ENCODE data around the gene RELL2. TPM values are rescaled to one million over a fixed set of nuclear protein-coding genes. Genes with fewer than 3 reads are reported as not detected.
A peak's percentile ranks its signal among the peaks of the same experiment; 100 is the strongest.
"Not testable (repeated sequence)": the region's sequence is repeated elsewhere in the genome, so short reads cannot be mapped to it uniquely, and the experiment has no call there.

The RELL2 gene
- total RNA-seq, 1 donor from 2014 or later = 19.3 TPM

DNA sequence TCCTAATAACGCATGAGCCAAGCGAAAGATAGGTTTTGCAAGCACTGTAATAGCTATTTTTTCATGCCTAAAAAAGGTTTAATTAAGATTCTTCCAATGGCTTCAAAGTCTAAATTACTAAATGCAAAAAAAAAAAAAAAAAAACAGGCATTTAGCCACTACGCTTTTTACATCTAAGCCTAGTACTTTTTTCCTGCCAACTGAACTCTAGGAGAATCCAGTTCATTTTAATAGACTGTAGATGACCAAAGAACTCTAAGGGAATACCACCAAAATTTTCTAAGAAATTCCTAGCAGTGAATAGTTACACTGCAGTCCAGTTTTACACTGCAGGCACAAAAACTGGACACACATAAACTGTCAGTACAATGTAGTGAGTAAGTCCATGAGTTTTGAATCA is 27.8 kb upstream of the RELL2 start:
- intact Hi-C loops (cut with micrococcal nuclease) = no loop called here
- DNase-seq (ENCODE audit: low spot score) = no peak
- H3K36me3 Mint-ChIP-seq (ENCODE audit: low read depth) = peaks cover 30% of the 10 kb centered on the region
- no peaks in the 10 kb centered on the region for H3K27me3 Mint-ChIP-seq (ENCODE audit: insufficient read depth)
- H3K9me3 Mint-ChIP-seq = no peaks in the 10 kb centered on the region
- H3K4me3 Mint-ChIP-seq = no peak overlapping the region
- H3K4me1 Mint-ChIP-seq (ENCODE audit: low read depth) = peaks cover 84% of the 10 kb centered on the region
- no peak overlapping the region for H3K27ac Mint-ChIP-seq

- not testable (repeated sequence) for DNase-seq (ENCODE audit: low spot score); H3K27me3 Mint-ChIP-seq (ENCODE audit: insufficient read depth); H3K9me3 Mint-ChIP-seq
- H3K4me3 Mint-ChIP-seq = peak overlapping the region; percentile 37
- H3K27ac Mint-ChIP-seq = peak overlapping the region; percentile 32
- H3K36me3 Mint-ChIP-seq (ENCODE audit: low read depth) = peaks cover 30% of the 10 kb centered on the region
- H3K4me1 Mint-ChIP-seq (ENCODE audit: low read depth) = peaks cover 83% of the 10 kb centered on the region
- intact Hi-C loops (cut with micrococcal nuclease) = loop anchor here (10.0 kb wide), 2 partner anchors 1045 to 1205 kb away; partner anchors contain the start of genes ANKHD1, APBB3 and SLC35A4
Observed at GRCh38 chr5:141609921-141610320, 26.9 kb upstream of the RELL2 start.

- intact Hi-C loops (cut with micrococcal nuclease) = loop anchor here (10.0 kb wide), 2 partner anchors 1046 to 1206 kb away; partner anchors contain the start of genes ANKHD1, APBB3 and SLC35A4
- DNase-seq (ENCODE audit: low spot score) = no peak
- Mint-ChIP-seq H3K36me3 (ENCODE audit: low read depth) (peaks cover 36% of the 10 kb centered on the region), H3K27me3 (ENCODE audit: insufficient read depth) (no peaks in the 10 kb centered on the region), H3K4me3 (no peak overlapping the region), H3K27ac (peak overlapping the region; percentile 32), H3K9me3 (no peaks in the 10 kb centered on the region), H3K4me1 (ENCODE audit: low read depth) (peaks cover 79% of the 10 kb centered on the region)
Observed at GRCh38 chr5:141611289-141611688, 25.5 kb upstream of the RELL2 start.

GRCh38 chr5:141613344-141613743 is 23.5 kb upstream of the RELL2 start:
- peaks cover 79% of the 10 kb centered on the region for H3K4me1 Mint-ChIP-seq (ENCODE audit: low read depth)
- H3K27ac Mint-ChIP-seq = peak overlapping the region; percentile 32
- intact Hi-C loops (cut with micrococcal nuclease) = loop anchor here (10.0 kb wide), 2 partner anchors 1049 to 1209 kb away; partner anchors contain the start of genes ANKHD1, APBB3 and SLC35A4
- H3K27me3 Mint-ChIP-seq (ENCODE audit: insufficient read depth) = no peaks in the 10 kb centered on the region
- H3K36me3 Mint-ChIP-seq (ENCODE audit: low read depth) = peaks cover 41% of the 10 kb centered on the region
- H3K9me3 Mint-ChIP-seq = no peaks in the 10 kb centered on the region
- no peak for DNase-seq (ENCODE audit: low spot score)
- H3K4me3 Mint-ChIP-seq = peak overlapping the region; percentile 56

DNA sequence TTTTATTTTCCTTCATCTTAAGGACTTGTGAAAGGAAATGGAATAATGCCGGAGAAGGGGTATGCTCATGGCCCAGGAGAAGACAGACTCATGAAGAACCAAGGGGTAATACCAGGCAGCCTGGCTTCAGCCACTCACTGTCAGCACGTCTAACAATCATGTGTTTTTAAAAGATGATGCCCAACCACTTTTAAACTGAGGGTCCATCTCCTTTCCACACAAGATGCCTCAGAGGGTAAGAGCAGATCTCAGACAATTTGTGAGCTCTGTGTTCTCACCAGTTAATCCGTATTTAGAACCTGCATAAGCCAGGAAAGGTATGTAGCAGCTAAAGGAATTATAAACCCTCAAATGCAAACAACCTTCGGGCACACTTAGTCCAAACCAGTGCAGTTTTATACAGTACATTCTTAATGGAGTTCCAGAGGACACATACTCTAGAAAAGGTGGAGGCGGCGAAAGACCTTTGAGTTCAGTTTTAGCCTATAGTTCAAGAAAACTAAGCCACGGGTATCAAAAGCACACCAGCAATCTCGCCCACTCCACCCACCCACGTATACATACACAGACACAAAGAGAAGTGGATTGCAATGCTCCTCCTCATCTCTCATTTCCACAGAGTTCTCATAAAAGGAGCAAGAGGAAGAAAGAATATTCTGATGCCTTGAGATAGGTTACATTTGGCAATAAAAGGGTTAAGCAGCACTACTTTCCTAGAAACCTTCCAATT is 20.6 kb upstream of the RELL2 start:
- peak overlapping the region; percentile 98 for H3K4me3 Mint-ChIP-seq
- H3K9me3 Mint-ChIP-seq = no peaks in the 10 kb centered on the region
- H3K4me1 Mint-ChIP-seq (ENCODE audit: low read depth) = peaks cover 64% of the 10 kb centered on the region
- H3K27me3 Mint-ChIP-seq (ENCODE audit: insufficient read depth) = no peaks in the 10 kb centered on the region
- H3K36me3 Mint-ChIP-seq (ENCODE audit: low read depth) = peaks cover 32% of the 10 kb centered on the region
- no peak for DNase-seq (ENCODE audit: low spot score)
- intact Hi-C loops (cut with micrococcal nuclease) = loop anchor here (1.0 to 10.0 kb wide), 4 partner anchors 11 to 1211 kb away; partner anchors contain the start of genes ANKHD1, APBB3, SLC35A4 and ZMAT2
- H3K27ac Mint-ChIP-seq = peak overlapping the region; percentile 96

DNA sequence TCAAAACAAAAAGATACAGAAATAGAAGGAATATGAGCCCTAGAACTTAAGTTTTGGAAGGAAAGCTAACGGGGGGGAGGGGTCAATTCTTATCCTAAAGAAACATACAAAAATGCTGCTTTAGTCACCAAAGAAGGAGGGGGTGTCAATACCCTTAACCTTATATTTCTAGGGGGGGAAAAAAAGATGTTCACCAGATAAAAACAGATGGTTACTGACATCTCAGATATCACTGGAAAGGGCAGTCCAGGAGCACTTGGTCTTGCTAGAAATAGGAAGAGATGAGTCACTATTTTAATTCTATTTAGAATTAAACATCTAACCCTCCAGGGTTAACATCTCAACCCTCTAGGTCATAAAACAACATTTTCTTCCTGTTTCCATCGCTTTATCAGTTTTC is 19.7 kb upstream of the RELL2 start:
- peaks cover 63% of the 10 kb centered on the region for H3K4me1 Mint-ChIP-seq (ENCODE audit: low read depth)
- peak overlapping the region; percentile 98 for H3K4me3 Mint-ChIP-seq
- DNase-seq (ENCODE audit: low spot score) = no peak
- H3K9me3 Mint-ChIP-seq = no peaks in the 10 kb centered on the region
- intact Hi-C loops (cut with micrococcal nuclease) = loop anchor here (5.0 to 10.0 kb wide), 3 partner anchors 915 to 1212 kb away; partner anchors contain the start of genes ANKHD1, APBB3, SLC35A4 and ZMAT2
- H3K36me3 Mint-ChIP-seq (ENCODE audit: low read depth) = peaks cover 36% of the 10 kb centered on the region
- peak overlapping the region; percentile 96 for H3K27ac Mint-ChIP-seq
- H3K27me3 Mint-ChIP-seq (ENCODE audit: insufficient read depth) = no peaks in the 10 kb centered on the region

- H3K4me1 Mint-ChIP-seq (ENCODE audit: low read depth) = peaks cover 59% of the 10 kb centered on the region
- peaks cover 33% of the 10 kb centered on the region for H3K36me3 Mint-ChIP-seq (ENCODE audit: low read depth)
- H3K9me3 Mint-ChIP-seq = no peaks in the 10 kb centered on the region
- DNase-seq (ENCODE audit: low spot score) = no peak
- intact Hi-C loops (cut with micrococcal nuclease) = loop anchor here (1.0 to 10.0 kb wide), 4 partner anchors 915 to 1213 kb away; partner anchors contain the start of genes ANKHD1, APBB3, SLC35A4 and WDR55
- H3K27me3 Mint-ChIP-seq (ENCODE audit: insufficient read depth) = no peaks in the 10 kb centered on the region
- peak overlapping the region; percentile 98 for H3K4me3 Mint-ChIP-seq
- H3K27ac Mint-ChIP-seq = peak overlapping the region; percentile 96
Observed at GRCh38 chr5:141617682-141618029, 19.1 kb upstream of the RELL2 start.

DNA sequence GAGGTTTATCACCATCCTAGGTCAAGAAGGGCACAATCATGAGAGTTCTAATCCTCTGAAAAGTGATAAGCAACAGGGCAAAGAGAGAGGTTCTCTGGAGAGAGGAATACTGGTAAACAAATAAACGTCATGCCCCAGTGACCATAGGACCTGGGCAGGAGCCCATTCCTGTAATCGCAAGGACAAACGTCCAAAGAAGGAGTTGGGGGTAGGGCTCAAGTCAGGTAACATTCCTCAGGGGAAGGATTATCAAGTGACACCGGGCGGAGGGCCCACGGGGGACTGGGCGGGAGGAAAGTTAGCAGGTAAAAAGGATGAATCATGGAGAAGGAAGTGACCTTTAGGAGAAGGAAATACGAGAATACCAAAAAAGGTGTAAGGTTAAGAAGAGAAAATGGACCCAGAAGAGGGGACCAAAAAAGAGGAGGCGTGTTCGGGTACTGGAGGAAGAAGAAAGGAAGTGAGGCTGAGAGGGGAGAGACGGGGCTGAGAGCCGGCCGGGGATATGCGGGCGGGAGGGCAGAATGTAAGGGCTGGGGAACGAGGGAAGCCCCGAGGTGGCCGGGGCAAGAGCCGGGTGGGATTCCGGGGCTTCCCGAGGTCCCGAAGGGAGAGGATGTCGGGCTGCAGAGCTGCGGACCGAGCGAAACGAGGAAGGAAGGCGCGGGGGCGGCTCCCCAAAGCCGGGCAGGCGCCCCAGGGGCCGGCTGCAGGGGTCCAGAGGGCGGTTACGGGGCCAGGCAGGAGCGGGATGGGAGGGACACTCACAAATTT is 18.6 kb upstream of the RELL2 start:
- Mint-ChIP-seq H3K4me3 (peak overlapping the region; percentile 98), H3K36me3 (ENCODE audit: low read depth) (peaks cover 31% of the 10 kb centered on the region), H3K4me1 (ENCODE audit: low read depth) (peaks cover 59% of the 10 kb centered on the region), H3K9me3 (no peaks in the 10 kb centered on the region), H3K27me3 (ENCODE audit: insufficient read depth) (no peaks in the 10 kb centered on the region), H3K27ac (peak overlapping the region; percentile 96)
- DNase-seq (ENCODE audit: low spot score) = no peak
- intact Hi-C loops (cut with micrococcal nuclease) = loop anchor here (1.0 to 10.0 kb wide), 4 partner anchors 916 to 1213 kb away; partner anchors contain the start of genes ANKHD1, APBB3, SLC35A4 and WDR55

DNA sequence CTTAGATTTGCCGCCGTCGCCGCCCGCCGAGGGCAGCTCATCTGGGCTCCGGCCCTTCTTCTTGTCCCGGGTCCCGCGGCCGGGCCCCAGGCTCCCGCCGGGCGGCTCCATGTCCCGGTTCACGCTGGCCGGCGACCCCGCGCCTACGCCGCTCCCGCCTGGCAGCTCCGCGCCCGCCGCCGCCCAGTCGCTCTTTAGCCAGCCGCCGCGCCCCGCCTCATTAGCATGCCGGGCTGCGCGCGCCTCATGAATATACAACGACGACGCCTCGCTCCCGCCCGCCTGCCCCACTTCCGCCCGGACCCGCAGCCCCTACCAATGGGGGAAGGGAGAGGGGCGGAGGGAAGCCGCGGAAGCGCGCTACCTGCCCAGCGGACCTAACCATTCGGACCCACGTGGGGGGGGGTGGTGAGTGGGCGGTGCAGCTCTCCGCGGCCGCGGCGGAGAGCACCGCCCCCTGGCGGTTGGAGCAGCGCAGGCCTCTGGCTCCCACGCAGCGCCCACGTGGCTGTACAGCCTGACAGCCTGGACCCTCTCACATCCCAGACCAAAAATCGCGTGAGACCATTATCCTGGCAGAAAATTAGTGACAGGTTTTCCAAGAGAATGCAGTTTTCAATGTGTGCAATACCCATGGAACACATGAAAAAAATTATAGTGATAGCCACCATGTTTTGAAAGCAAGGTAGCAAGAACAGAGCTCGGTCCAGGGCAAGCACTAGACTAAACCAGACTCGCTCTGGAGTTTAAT is 17.8 kb upstream of the RELL2 start, which contains the start of gene DIAPH1:
DIAPH1 (minus strand) TSS at position 197 of the 751 bp plus-strand sequence; CDS start at position 111, 86 bp downstream.
- peaks cover 34% of the 10 kb centered on the region for H3K36me3 Mint-ChIP-seq (ENCODE audit: low read depth)
- H3K27me3 Mint-ChIP-seq (ENCODE audit: insufficient read depth) = no peaks in the 10 kb centered on the region
- peak within 1 kb of the TSS; percentile 98 for H3K4me3 Mint-ChIP-seq
- H3K27ac Mint-ChIP-seq = peak within 1 kb of the TSS; percentile 96
- H3K4me1 Mint-ChIP-seq (ENCODE audit: low read depth) = peaks cover 59% of the 10 kb centered on the region
- peak; percentile 96 for DNase-seq (ENCODE audit: low spot score)
- intact Hi-C loops (cut with micrococcal nuclease) = loop anchor here (1.0 to 10.0 kb wide), 8 partner anchors 17 to 1214 kb away; partner anchors contain the start of genes ANKHD1, APBB3, FCHSD1 and HDAC3
- no peaks in the 10 kb centered on the region for H3K9me3 Mint-ChIP-seq

DNA sequence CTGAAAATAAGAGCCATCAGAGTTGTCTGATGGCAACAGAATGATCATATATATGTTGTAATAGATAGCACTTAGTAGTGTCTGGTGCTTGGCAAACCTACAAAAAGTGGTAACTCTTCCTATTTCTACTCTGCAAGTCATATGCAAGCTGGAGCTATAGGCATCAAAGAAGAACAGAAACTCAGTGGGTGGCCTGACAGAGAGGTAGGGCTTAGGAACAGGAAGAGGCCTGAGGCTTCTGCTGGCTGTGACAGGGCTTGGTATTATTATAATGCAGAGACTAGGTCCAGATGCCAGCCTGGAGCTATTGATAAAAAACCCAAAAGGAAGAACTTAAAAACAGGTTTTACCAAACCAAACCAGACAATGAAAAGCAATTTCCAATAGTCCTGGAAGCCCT is 13.6 kb upstream of the RELL2 start:
- Mint-ChIP-seq H3K4me1 (ENCODE audit: low read depth) (peaks cover 25% of the 10 kb centered on the region), H3K27me3 (ENCODE audit: insufficient read depth) (no peaks in the 10 kb centered on the region), H3K9me3 (no peaks in the 10 kb centered on the region), H3K36me3 (ENCODE audit: low read depth) (peaks cover 43% of the 10 kb centered on the region), H3K27ac (peak overlapping the region; percentile 81), H3K4me3 (peak overlapping the region; percentile 53)
- intact Hi-C loops (cut with micrococcal nuclease) = loop anchor here (1.0 kb wide), 2 partner anchors 13 to 31 kb away; partner anchors contain the start of genes HDAC3 and RELL2
- no peak for DNase-seq (ENCODE audit: low spot score)

DNA sequence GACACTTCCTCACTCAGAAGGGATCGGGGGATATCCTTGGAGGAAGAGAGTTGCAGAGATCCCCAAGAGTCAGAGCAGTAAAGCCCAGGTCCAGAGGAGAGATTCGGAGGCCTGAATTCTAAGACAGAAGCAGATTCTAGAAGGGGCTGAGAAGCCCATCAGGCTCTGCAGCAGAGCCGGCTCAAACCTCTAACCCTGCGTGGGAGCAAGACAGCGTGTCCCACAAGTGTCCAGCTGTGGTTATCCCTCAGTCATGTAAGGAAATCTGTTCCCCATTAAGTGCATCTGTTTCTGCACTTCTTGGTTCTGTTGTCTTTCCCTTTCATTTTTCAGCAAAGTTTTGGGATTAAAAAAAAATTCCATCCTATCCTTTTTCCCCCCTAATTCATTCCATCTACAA is 13.2 kb upstream of the RELL2 start:
- peaks cover 45% of the 10 kb centered on the region for H3K36me3 Mint-ChIP-seq (ENCODE audit: low read depth)
- no peak for DNase-seq (ENCODE audit: low spot score)
- peak overlapping the region; percentile 53 for H3K4me3 Mint-ChIP-seq

More for the DNA sequence above, 13.2 kb upstream of the RELL2 start:
- intact Hi-C loops (cut with micrococcal nuclease) = loop anchor here (1.0 kb wide), 2 partner anchors 13 to 31 kb away; partner anchors contain the start of genes HDAC3 and RELL2
- Mint-ChIP-seq H3K27me3 (ENCODE audit: insufficient read depth) (no peaks in the 10 kb centered on the region), H3K27ac (peak overlapping the region; percentile 81), H3K4me1 (ENCODE audit: low read depth) (peaks cover 25% of the 10 kb centered on the region), H3K9me3 (no peaks in the 10 kb centered on the region)
